ENCODE data around the gene STK4.

GRCh38 chr20:44931911-44932310 is 34.4 kb upstream of the STK4 start:
- TF ChIP-seq SUZ12 (IDR thresholded peaks at IDR 0.05; ENCODE audit: extremely low read depth, insufficient read depth, insufficient read length) (no peak), ZNF274 (IDR thresholded peaks at IDR 0.05; ENCODE audit: low read depth, low read length) (no peak)

Data from NT2/D1 (cell line).